CD14-positive monocyte (primary cell): ENCODE data around the gene CCDC38. TPM values are rescaled to one million over a fixed set of nuclear protein-coding genes. Genes with fewer than 3 reads are reported as not detected.

Source experiments
- DNase-seq, 3 donors: peaks; one replicate each; pipeline ENCODE4 v3.0.0-alpha.2; 2011 to 2022
- H2AFZ ChIP-seq: 2 replicates; pipeline ENCODE4 v1.6.0; 2012; ENCODE audit warnings: mild to moderate bottlenecking, low read depth, low read length, inconsistent platforms; ENCODE audit not compliant: insufficient read depth, poor library complexity, severe bottlenecking
- H3K27ac ChIP-seq, 2 donors: 1 replicate in 1 of 2; 2 replicates in 1 of 2; pipeline ENCODE4 v1.5.1; 2012 to 2013; ENCODE audit warnings: low read length in 2 of 2, control low read depth in 1 of 2, inconsistent platforms in 1 of 2, low read depth in 1 of 2, mild to moderate bottlenecking in 1 of 2
- H3K27me3 ChIP-seq, 2 donors: one replicate each; pipeline versions ENCODE4 v1.6.0 to v1.6.1; 2011 to 2013; ENCODE audit warnings: low read length in 2 of 2; ENCODE audit not compliant: control insufficient read depth in 2 of 2, insufficient read depth in 2 of 2
- H3K36me3 ChIP-seq, 2 donors: replicated peaks in 1 of 2; 1 replicate in 1 of 2; 2 replicates in 1 of 2; pipeline versions ENCODE4 v1.5.1 to v1.6.1; 2012 to 2013; ENCODE audit warnings: low read length in 2 of 2, control low read depth in 1 of 2, inconsistent platforms in 1 of 2, mild to moderate bottlenecking in 1 of 2; ENCODE audit not compliant: insufficient read depth in 2 of 2, control insufficient read depth in 1 of 2
- H3K4me1 ChIP-seq, 2 donors: 1 replicate in 1 of 2; 2 replicates in 1 of 2; pipeline versions ENCODE4 v1.5.1 to v1.6.1; 2012 to 2013; ENCODE audit warnings: low read length in 2 of 2, control low read depth in 1 of 2, inconsistent platforms in 1 of 2, mild to moderate bottlenecking in 1 of 2, moderate library complexity in 1 of 2; ENCODE audit not compliant: insufficient read depth in 2 of 2, control insufficient read depth in 1 of 2
- H3K4me2 ChIP-seq: replicated peaks from 2 replicates; pipeline ENCODE3; 2012; ENCODE audit warnings: low read length, moderate library complexity, mild to moderate bottlenecking; ENCODE audit not compliant: poor library complexity, severe bottlenecking; ENCODE audit errors: extremely low read depth
- H3K4me3 ChIP-seq, 3 experiments: fragments of 200-600 bp in 1 of 3; sonication (generic) in 1 of 3; replicated peaks in 1 of 3; 1 replicate in 2 of 3; 2 replicates in 1 of 3; pipeline ENCODE4 v1.5.1; 2011 to 2013; ENCODE audit warnings: low read length in 3 of 3, mild to moderate bottlenecking in 3 of 3, control low read depth in 2 of 3, low read depth in 2 of 3, inconsistent platforms in 1 of 3, moderate library complexity in 1 of 3
- H3K79me2 ChIP-seq: 2 replicates; pipeline ENCODE4 v1.6.0; 2012; ENCODE audit warnings: mild to moderate bottlenecking, control low read depth, inconsistent platforms, low read length, moderate library complexity; ENCODE audit not compliant: insufficient read depth
- H3K9ac ChIP-seq: 2 replicates; pipeline ENCODE4 v1.6.0; 2017; ENCODE audit warnings: low read length, mild to moderate bottlenecking; ENCODE audit not compliant: insufficient read depth, poor library complexity, severe bottlenecking
- H3K9me3 ChIP-seq, 2 donors: replicated peaks in 1 of 2; 1 replicate in 1 of 2; 2 replicates in 1 of 2; pipeline versions ENCODE4 v1.5.1 to v1.6.1; 2012 to 2013; ENCODE audit warnings: low read length in 2 of 2, control low read depth in 1 of 2; ENCODE audit not compliant: control insufficient read depth in 1 of 2, insufficient read depth in 1 of 2
- H4K20me1 ChIP-seq: 2 replicates; pipeline ENCODE4 v1.6.0; 2012; ENCODE audit warnings: mild to moderate bottlenecking, low read length, control low read depth, moderate library complexity; ENCODE audit not compliant: insufficient read depth
- H3K27ac Mint-ChIP-seq, 7 donors: one replicate each; pipeline ENCODE4 v1.8.0; 2020; ENCODE audit warnings: mild to moderate bottlenecking in 7 of 7, mixed read lengths in 7 of 7, moderate library complexity in 6 of 7, inconsistent platforms in 2 of 7
- H3K27me3 Mint-ChIP-seq, 3 donors: one replicate each; pipeline ENCODE4 v1.8.0; 2021 to 2022; ENCODE audit warnings: low read depth in 3 of 3, mild to moderate bottlenecking in 3 of 3, mixed read lengths in 3 of 3, moderate library complexity in 3 of 3, inconsistent platforms in 1 of 3
- H3K36me3 Mint-ChIP-seq, 2 donors: one replicate each; pipeline ENCODE4 v1.8.0; 2020; ENCODE audit warnings: mixed read lengths in 2 of 2, inconsistent platforms in 1 of 2, mild to moderate bottlenecking in 1 of 2
- H3K4me1 Mint-ChIP-seq: one replicate; pipeline ENCODE4 v1.8.0; 2020; ENCODE audit warnings: mild to moderate bottlenecking, mixed read lengths
- H3K4me3 Mint-ChIP-seq, 2 donors: one replicate each; pipeline ENCODE4 v1.8.0; 2020; ENCODE audit warnings: mild to moderate bottlenecking in 2 of 2, mixed read lengths in 2 of 2, moderate library complexity in 1 of 2
- H3K9me3 Mint-ChIP-seq, 7 donors: one replicate each; pipeline ENCODE4 v1.8.0; 2020 to 2022; ENCODE audit warnings: mixed read lengths in 7 of 7, mild to moderate bottlenecking in 6 of 7, moderate library complexity in 6 of 7, inconsistent platforms in 2 of 7
- CTCF ChIP-seq: fragments of 200-600 bp; IDR thresholded peaks from one replicate; pipeline ENCODE4 v1.8.0; 2022; ENCODE audit warnings: antibody characterized with exemption, mild to moderate bottlenecking
- WGBS: methylation state at CpG from one replicate; pipeline ENCODE4 v1.1.5; 2013; ENCODE audit warnings: missing lambda C conversion rate; ENCODE audit not compliant: insufficient coverage; 5-methylcytosine and 5-hydroxymethylcytosine counted together
- intact Hi-C, 2 donors: fragments of 100-400 bp; cut with micrococcal nuclease; formaldehyde crosslinking; loops; one replicate each; pipeline versions ENCODE4 v1.15.0 to v1.15.1; 2023
- polyA plus RNA-seq, 3 donors: library from polyadenylated mRNA; depleted of rRNA in 1 of 3; unstranded in 2 of 3; stranded (reverse) in 1 of 3; fragments of 300-500 nt in 2 of 3; fragments of >200 nt in 1 of 3; fragmentation: Illumina TruSeq in 2 of 3; gene quantifications; 1 replicate in 2 of 3; 2 replicates in 1 of 3; pipeline ENCODE4 v1.2.3, GENCODE V29; 2012 to 2021

The CCDC38 gene
- polyA plus RNA-seq, 3 donors, result not detected

DNA sequence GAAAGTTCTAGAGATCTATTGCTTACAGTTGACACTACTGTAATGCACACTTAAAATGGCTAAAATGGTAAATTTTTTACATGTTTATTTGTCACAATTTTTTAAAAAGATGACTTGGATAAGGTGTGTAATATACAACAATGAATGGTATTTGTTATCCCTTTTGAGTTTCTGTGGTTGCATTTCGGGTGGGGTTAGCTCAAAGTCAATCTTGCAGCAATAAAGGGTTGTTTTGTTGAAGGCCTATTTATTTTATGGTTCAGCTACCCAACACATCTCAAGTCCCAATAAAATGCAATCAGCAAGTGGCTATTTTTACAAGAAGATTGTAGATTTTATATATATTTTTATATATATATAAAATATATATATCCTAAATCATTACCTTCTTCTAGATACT, 61.5 kb downstream of the CCDC38 start:
- Histone ChIP-seq H3K27ac (no peak overlapping the region), H4K20me1 (no peaks in the 10 kb centered on the region), H3K4me1 (no peaks in the 10 kb centered on the region), H3K4me2 (no peak overlapping the region), H3K79me2 (no peaks in the 10 kb centered on the region), H2AFZ (no peak overlapping the region), H3K4me3 (no peak overlapping the region), H3K9ac (no peak overlapping the region), H3K27me3 (no peaks in the 10 kb centered on the region), H3K9me3 (peaks cover 0 to 4% of the 10 kb centered on the region in 2 donors), H3K36me3 (no peaks in the 10 kb centered on the region)
- Mint-ChIP-seq H3K27ac (no peak overlapping the region), H3K4me3 (no peak overlapping the region), H3K27me3 (peaks cover 0 to 3% (median 0%) of the 10 kb centered on the region in 3 donors), H3K4me1 (no peaks in the 10 kb centered on the region), H3K9me3 (peaks cover 0 to 5% (median 0%) of the 10 kb centered on the region in 7 donors), H3K36me3 (no peaks in the 10 kb centered on the region)
- no peak for DNase-seq
- WGBS, result no CpG with 5 or more reads among the region's 1 CpG
- TF ChIP-seq CTCF, result no peak
- intact Hi-C loops, result no loop called here

GRCh38 chr12:95877622-95878021, 64.8 kb downstream of the CCDC38 start:
- Mint-ChIP-seq H3K4me1 (no peaks in the 10 kb centered on the region), H3K27me3 (peaks cover 0 to 1% (median 1%) of the 10 kb centered on the region in 3 donors), H3K4me3 (no peak overlapping the region), H3K27ac (no peak overlapping the region), H3K36me3 (peaks cover 3 to 4% of the 10 kb centered on the region in 2 donors), H3K9me3 (no peaks in the 10 kb centered on the region)
- no CpG with 5 or more reads among the region's 2 CpGs for WGBS
- Histone ChIP-seq H4K20me1 (no peaks in the 10 kb centered on the region), H3K4me1 (no peaks in the 10 kb centered on the region), H2AFZ (no peak overlapping the region), H3K79me2 (no peaks in the 10 kb centered on the region), H3K4me2 (no peak overlapping the region), H3K36me3 (no peaks in the 10 kb centered on the region), H3K9me3 (no peaks in the 10 kb centered on the region), H3K4me3 (no peak overlapping the region), H3K9ac (no peak overlapping the region), H3K27ac (no peak overlapping the region), H3K27me3 (no peaks in the 10 kb centered on the region)
- DNase-seq, result no peak
- intact Hi-C loops, result no loop called here
- TF ChIP-seq CTCF, result no peak
